GM19035 (cell line): ENCODE measurements around the gene CDKN2B.

ENCODE experiments used
- ATAC-seq: cut with Tn5 transposase; IDR thresholded peaks from one replicate; pipeline ENCODE4 v1.9.1; 2021; ENCODE audit not compliant: unreplicated experiment

The CDKN2B gene

GRCh38 chr9:21995006-21995665 is 14.0 kb downstream of the CDKN2B start:
- peak; percentile 88 for ATAC-seq

GRCh38 chr9:21994556-21995005 is 14.5 kb downstream of the CDKN2B start, which contains the start of gene CDKN2B-AS1:
CDKN2B-AS1 (plus strand) TSS chr9:21994791.
- ATAC-seq: peak; percentile 49

- peak; percentile 36 for ATAC-seq
Measured at GRCh38 chr9:21993893-21994555, 15.1 kb downstream of the CDKN2B start, which contains the start of gene CDKN2A. CDKN2A (minus strand) TSS chr9:21994392.

GRCh38 chr9:21993007-21993406 is 16.1 kb downstream of the CDKN2B start:
- ATAC-seq: no peak

GRCh38 chr9:21991072-21991959 is 17.8 kb downstream of the CDKN2B start:
- ATAC-seq: no peak

GRCh38 chr9:21989440-21990189 is 19.5 kb downstream of the CDKN2B start:
- ATAC-seq: no peak

GRCh38 chr9:21988056-21988990 is 20.8 kb downstream of the CDKN2B start:
- no peak for ATAC-seq

GRCh38 chr9:21985964-21986667 is 23.0 kb downstream of the CDKN2B start:
- ATAC-seq: no peak

GRCh38 chr9:21984101-21984500 is 25.0 kb downstream of the CDKN2B start:
- no peak for ATAC-seq

GRCh38 chr9:21983561-21983935 is 25.6 kb downstream of the CDKN2B start:
- ATAC-seq: no peak

- no peak for ATAC-seq
Measured at GRCh38 chr9:21982861-21983560, 26.1 kb downstream of the CDKN2B start.

GRCh38 chr9:21982391-21982790 is 26.7 kb downstream of the CDKN2B start:
- no peak for ATAC-seq

- ATAC-seq: no peak
Measured at GRCh38 chr9:21976334-21976875, 32.7 kb downstream of the CDKN2B start.

- peak; percentile 69 for ATAC-seq
Measured at GRCh38 chr9:21974722-21975409, 34.2 kb downstream of the CDKN2B start.

- ATAC-seq: no peak
Measured at GRCh38 chr9:21974343-21974721, 34.8 kb downstream of the CDKN2B start.

GRCh38 chr9:21972361-21972760 is 36.7 kb downstream of the CDKN2B start:
- no peak for ATAC-seq

GRCh38 chr9:21970800-21971640 is 38.1 kb downstream of the CDKN2B start:
- no peak for ATAC-seq
